Mucosa of descending colon (tissue), 3 donors: Measurements from ENCODE around the gene IL1RAPL2. TPM values are rescaled to one million over a fixed set of nuclear protein-coding genes. Genes with fewer than 3 reads are reported as not detected.
"Not testable (repeated sequence)": the region's sequence is repeated elsewhere in the genome, so short reads cannot be mapped to it uniquely, and the experiment has no call there.

ENCODE experiments used
- ATAC-seq: fragments of 200-7000 bp; cut with Tn5 transposase; one replicate; pipeline ENCODE4 v1.9.1; 2020; ENCODE audit warnings: mild to moderate bottlenecking, moderate library complexity
- DNase-seq, 3 donors: peaks; one replicate each; pipeline ENCODE4 v3.0.0-alpha.2; 2020
- H3K36me3 ChIP-seq: fragments of 200-600 bp; one replicate; pipeline ENCODE4 v1.8.0; 2021; ENCODE audit warnings: low read depth, mild to moderate bottlenecking
- H3K4me1 ChIP-seq: fragments of 200-600 bp; one replicate; pipeline ENCODE4 v1.8.0; 2021; ENCODE audit warnings: low read depth, mild to moderate bottlenecking
- H3K4me3 ChIP-seq: fragments of 200-600 bp; one replicate; pipeline ENCODE4 v1.8.0; 2021; ENCODE audit warnings: mild to moderate bottlenecking
- H3K9me3 ChIP-seq: fragments of 200-600 bp; one replicate; pipeline ENCODE4 v1.8.0; 2021; ENCODE audit warnings: mild to moderate bottlenecking
- CTCF ChIP-seq: fragments of 200-600 bp; IDR thresholded peaks from one replicate; pipeline ENCODE4 v1.8.0; 2022; ENCODE audit warnings: antibody characterized with exemption, mild to moderate bottlenecking
- intact Hi-C, 2 donors: fragments of 100-400 bp; cut with DNase I in 1 of 2; cut with micrococcal nuclease in 1 of 2; formaldehyde crosslinking; loops; one replicate each; pipeline versions ENCODE4 v1.11.0 to v1.11.1; 2022; cut with DNase I, micrococcal nuclease
- total RNA-seq, 3 donors: library from RNA; stranded (reverse); fragmentation: NEBNext Ultra II Directional in 2 of 3; extraction: Animal tissue kit (Norgen Biotek cat#: 25700) in 2 of 3; gene quantifications; one replicate each; pipeline versions ENCODE4 v1.2.1 to v1.2.4, GENCODE V29; 2021 to 2023
- donor health status: DM: no; HTN: no; CAD: no; lungs with moderate emphysema.
- donor health status: DM: no; HTN: no; CAD: no.
- donor health status: DM: no; HTN: yes; CAD: no.

Gene IL1RAPL2
- total RNA-seq, 3 donors from 2014 or later, result 0.19 TPM; not detected in 2

DNA sequence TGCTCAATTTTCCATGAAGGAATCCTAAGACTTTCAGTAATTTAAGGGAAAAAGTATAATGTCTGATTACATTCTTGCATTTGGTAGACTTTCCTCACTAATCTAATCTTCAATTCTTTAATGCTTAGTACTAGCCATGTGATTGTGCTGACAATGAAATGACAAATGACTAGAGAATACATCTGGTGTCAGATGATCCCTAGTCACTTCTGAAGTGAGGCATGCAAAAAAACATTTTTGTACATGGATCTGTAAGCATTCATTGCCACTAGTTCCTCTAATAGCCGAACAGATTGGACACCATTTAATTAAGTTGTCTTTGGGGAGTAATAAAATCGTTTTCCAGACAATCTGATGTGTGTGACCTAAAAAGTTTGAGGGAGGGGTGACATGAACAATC, 1193.6 kb downstream of the IL1RAPL2 start:
- Histone ChIP-seq H3K4me1 (no peaks in the 10 kb centered on the region), H3K9me3 (no peaks in the 10 kb centered on the region), H3K4me3 (no peak overlapping the region), H3K36me3 (no peaks in the 10 kb centered on the region)
- DNase-seq, result no peak
- no peak for ATAC-seq
- no peak for TF ChIP-seq CTCF
- intact Hi-C loops, result no loop called here

DNA sequence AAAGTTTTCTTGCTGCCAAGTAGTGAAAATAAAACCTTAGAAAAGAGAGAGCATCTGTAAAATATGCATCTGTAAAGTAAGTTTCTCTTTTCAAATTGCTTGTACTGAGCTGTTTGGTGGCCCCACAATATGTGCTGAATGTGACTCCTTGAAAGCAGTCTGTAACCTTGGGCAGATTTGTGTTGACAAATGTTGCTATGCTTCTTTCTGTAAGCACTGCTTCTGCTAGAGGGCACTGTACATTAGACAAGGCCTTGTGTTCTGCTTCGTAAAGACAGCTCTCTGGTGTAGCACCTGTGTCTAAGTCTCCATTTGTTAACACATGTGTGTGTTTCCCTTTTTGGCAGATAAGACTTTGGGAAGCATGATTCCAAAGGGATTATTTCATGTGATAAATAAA, 1199.7 kb downstream of the IL1RAPL2 start:
- no peaks in the 10 kb centered on the region for H3K9me3 ChIP-seq
- TF ChIP-seq CTCF, result no peak
- H3K4me1 ChIP-seq, result no peaks in the 10 kb centered on the region
- intact Hi-C loops, result no loop called here
- ATAC-seq (no peak), DNase-seq (no peak)
- H3K36me3 ChIP-seq, result no peaks in the 10 kb centered on the region
- no peak overlapping the region for H3K4me3 ChIP-seq

DNA sequence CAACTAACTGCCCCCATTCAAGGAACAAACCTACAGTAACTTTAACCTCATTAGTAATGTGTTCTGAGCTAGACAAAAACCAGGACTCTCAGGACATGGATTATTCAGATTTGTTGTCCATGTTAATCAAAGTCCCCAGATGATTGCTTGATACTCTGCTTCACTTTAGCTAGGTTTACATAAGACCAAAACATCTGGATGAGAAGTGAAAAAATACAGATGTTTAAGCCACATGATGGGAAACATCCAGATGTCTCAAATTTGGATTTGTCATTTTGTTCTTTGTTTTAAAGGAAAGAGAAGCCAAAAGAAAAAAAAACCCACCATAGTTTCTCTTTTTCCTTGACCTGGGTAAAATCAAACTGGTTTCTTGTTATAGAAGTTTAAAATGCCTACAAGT, 1207.8 kb downstream of the IL1RAPL2 start:
- ATAC-seq (no peak), DNase-seq (no peak)
- Histone ChIP-seq H3K4me3 (no peak overlapping the region), H3K9me3 (no peaks in the 10 kb centered on the region), H3K4me1 (no peaks in the 10 kb centered on the region), H3K36me3 (no peaks in the 10 kb centered on the region)
- intact Hi-C loops, result no loop called here
- TF ChIP-seq CTCF, result no peak

DNA sequence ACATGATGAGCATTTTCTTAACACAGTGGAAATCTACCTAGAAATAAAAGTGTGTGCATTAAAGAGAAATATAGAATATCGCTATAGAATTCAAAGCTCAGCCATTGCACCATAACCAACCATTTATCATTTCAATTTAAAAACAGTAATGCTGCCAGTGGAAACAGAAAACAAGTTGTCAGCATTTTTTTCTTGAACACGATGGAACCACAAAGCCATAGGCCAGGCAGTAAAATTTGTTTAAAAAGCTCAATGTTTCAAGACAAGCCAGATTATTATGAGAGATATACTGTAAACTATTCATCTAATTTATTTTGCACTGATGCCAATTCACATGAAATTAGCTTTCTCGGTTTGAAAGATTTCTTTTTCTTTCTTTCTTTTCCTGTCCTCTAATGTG, 1209.7 kb downstream of the IL1RAPL2 start:
- H3K4me3 ChIP-seq, result no peak overlapping the region
- H3K9me3 ChIP-seq, result no peaks in the 10 kb centered on the region
- intact Hi-C loops, result no loop called here
- no peaks in the 10 kb centered on the region for H3K4me1 ChIP-seq
- no peaks in the 10 kb centered on the region for H3K36me3 ChIP-seq
- no peak for TF ChIP-seq CTCF
- no peak for DNase-seq
- no peak for ATAC-seq

- no peaks in the 10 kb centered on the region for H3K36me3 ChIP-seq
- no peak for TF ChIP-seq CTCF
- H3K4me1 ChIP-seq, result no peaks in the 10 kb centered on the region
- DNase-seq, result no peak
- intact Hi-C loops, result no loop called here
- no peak overlapping the region for H3K4me3 ChIP-seq
- no peaks in the 10 kb centered on the region for H3K9me3 ChIP-seq
- ATAC-seq, result no peak
Measured at GRCh38 chrX:105781804-105782203, 1215.8 kb downstream of the IL1RAPL2 start.

GRCh38 chrX:105796877-105797276, 1230.9 kb downstream of the IL1RAPL2 start:
- H3K9me3 ChIP-seq, H3K4me1 ChIP-seq, intact Hi-C loops, H3K4me3 ChIP-seq, ATAC-seq, H3K36me3 ChIP-seq: not testable (repeated sequence)
- DNase-seq, result peak in 1 of 3 donors; percentile 19
